ENCODE measurements around the gene IRX4. TPM values are rescaled to one million over a fixed set of nuclear protein-coding genes. Genes with fewer than 3 reads are reported as not detected.
"Not testable (repeated sequence)": the region's sequence is repeated elsewhere in the genome, so short reads cannot be mapped to it uniquely, and the experiment has no call there.

The IRX4 gene
- total and polyA plus RNA-seq, 2 experiments from 2014 or later: not detected

- Histone ChIP-seq H4K20me1 (ENCODE audit: insufficient read depth) (no peaks in the 10 kb centered on the region), H3K9me3 (ENCODE audit: low read depth) (no peaks in the 10 kb centered on the region), H3K79me2 (ENCODE audit: insufficient read depth) (no peaks in the 10 kb centered on the region), H3K9ac (no peak overlapping the region), H3K4me1 (ENCODE audit: insufficient read depth) (no peaks in the 10 kb centered on the region), H3K4me3 (no peak overlapping the region), H3K27me3 (replicated peaks; ENCODE audit: insufficient read depth) (peaks cover 4% of the 10 kb centered on the region), H3K36me3 (ENCODE audit: low read depth) (no peaks in the 10 kb centered on the region), H3F3A (ENCODE audit: insufficient read depth) (no peaks in the 10 kb centered on the region), H3K27ac (no peak overlapping the region), H2AFZ (no peak overlapping the region), H3K4me2 (ENCODE audit: unreplicated experiment) (no peak overlapping the region), H3K9me2 (ENCODE audit: insufficient read depth) (no peaks in the 10 kb centered on the region)
- no peak for TF ChIP-seq EZH2 (IDR thresholded peaks at IDR 0.05; ENCODE audit: insufficient read depth, poor library complexity, severe bottlenecking)
- no peak for TF ChIP-seq EZH2phosphoT487 (IDR thresholded peaks at IDR 0.05; ENCODE audit: insufficient read depth, low read depth)
- in situ Hi-C loops (cut with MboI): no loop called here
- WGBS, 2 experiments (ENCODE audit: low coverage in 1 of 2, low lambda C conversion rate in 2 of 2, missing lambda C conversion rate in 2 of 2): 51 to 73% methylated on average over 1 of the region's 1 CpG
- DNase-seq: no peak
Measured at GRCh38 chr5:1845696-1846095, 37.0 kb downstream of the IRX4 start.

GRCh38 chr5:1844708-1845436, 37.9 kb downstream of the IRX4 start:
- no peaks in the 10 kb centered on the region for H3K9me2 ChIP-seq (ENCODE audit: insufficient read depth)
- WGBS, 2 experiments (ENCODE audit: low coverage in 1 of 2, low lambda C conversion rate in 2 of 2, missing lambda C conversion rate in 2 of 2): 87 to 92% methylated on average over 5 of the region's 5 CpGs
- H4K20me1 ChIP-seq (ENCODE audit: insufficient read depth): no peaks in the 10 kb centered on the region
- DNase-seq: no peak
- no peak overlapping the region for H2AFZ ChIP-seq
- in situ Hi-C loops (cut with MboI): no loop called here
- H3K27ac ChIP-seq: no peak overlapping the region
- H3K4me2 ChIP-seq (ENCODE audit: unreplicated experiment): no peak overlapping the region
- TF ChIP-seq EZH2 (IDR thresholded peaks at IDR 0.05; ENCODE audit: insufficient read depth, poor library complexity, severe bottlenecking): no peak
- H3K27me3 ChIP-seq (replicated peaks; ENCODE audit: insufficient read depth): peaks cover 8% of the 10 kb centered on the region; the same call in 1 of the 2 replicates
- no peaks in the 10 kb centered on the region for H3K9me3 ChIP-seq (ENCODE audit: low read depth)
- no peaks in the 10 kb centered on the region for H3K36me3 ChIP-seq (ENCODE audit: low read depth)
- H3K9ac ChIP-seq: no peak overlapping the region
- H3K79me2 ChIP-seq (ENCODE audit: insufficient read depth): no peaks in the 10 kb centered on the region
- H3F3A ChIP-seq (ENCODE audit: insufficient read depth): no peaks in the 10 kb centered on the region
- no peaks in the 10 kb centered on the region for H3K4me1 ChIP-seq (ENCODE audit: insufficient read depth)
- H3K4me3 ChIP-seq: no peak overlapping the region

- H3F3A ChIP-seq (ENCODE audit: insufficient read depth); H3K4me1 ChIP-seq (ENCODE audit: insufficient read depth); H4K20me1 ChIP-seq (ENCODE audit: insufficient read depth); H3K9me3 ChIP-seq (ENCODE audit: low read depth); H3K27ac ChIP-seq; H2AFZ ChIP-seq; H3K79me2 ChIP-seq (ENCODE audit: insufficient read depth); H3K4me2 ChIP-seq (ENCODE audit: unreplicated experiment); H3K9me2 ChIP-seq (ENCODE audit: insufficient read depth); H3K36me3 ChIP-seq (ENCODE audit: low read depth); H3K4me3 ChIP-seq; DNase-seq; H3K9ac ChIP-seq; in situ Hi-C loops (cut with MboI): not testable (repeated sequence)
- WGBS, 2 experiments (ENCODE audit: low coverage in 1 of 2, low lambda C conversion rate in 2 of 2, missing lambda C conversion rate in 2 of 2): 68 to 69% methylated on average over 10 of the region's 10 CpGs
- H3K27me3 ChIP-seq (replicated peaks; ENCODE audit: insufficient read depth): peaks cover 15% of the 10 kb centered on the region
Measured at GRCh38 chr5:1843761-1844160, 39.0 kb downstream of the IRX4 start.

GRCh38 chr5:1842004-1842819, 40.5 kb downstream of the IRX4 start:
- Histone ChIP-seq H3K79me2 (ENCODE audit: insufficient read depth) (no peaks in the 10 kb centered on the region), H3K9ac (no peak overlapping the region), H3K9me3 (ENCODE audit: low read depth) (no peaks in the 10 kb centered on the region), H3K27me3 (replicated peaks; ENCODE audit: insufficient read depth) (peaks cover 24% of the 10 kb centered on the region), H3F3A (ENCODE audit: insufficient read depth) (no peaks in the 10 kb centered on the region), H4K20me1 (ENCODE audit: insufficient read depth) (no peaks in the 10 kb centered on the region), H3K9me2 (ENCODE audit: insufficient read depth) (no peaks in the 10 kb centered on the region), H3K27ac (no peak overlapping the region), H3K4me2 (ENCODE audit: unreplicated experiment) (no peak overlapping the region), H3K4me1 (ENCODE audit: insufficient read depth) (no peaks in the 10 kb centered on the region), H2AFZ (no peak overlapping the region), H3K36me3 (ENCODE audit: low read depth) (no peaks in the 10 kb centered on the region), H3K4me3 (no peak overlapping the region)
- WGBS, 2 experiments (ENCODE audit: low coverage in 1 of 2, low lambda C conversion rate in 2 of 2, missing lambda C conversion rate in 2 of 2): 63 to 66% methylated on average over 17 of the region's 17 CpGs
- DNase-seq: no peak
- no peak for TF ChIP-seq EZH2 (IDR thresholded peaks at IDR 0.05; ENCODE audit: insufficient read depth, poor library complexity, severe bottlenecking)
- TF ChIP-seq EZH2phosphoT487 (IDR thresholded peaks at IDR 0.05; ENCODE audit: insufficient read depth, low read depth): no peak
- in situ Hi-C loops (cut with MboI): no loop called here

All from GM23248 (cell line).